H9 (cell line): ENCODE results near the gene CERS1. TPM values are rescaled to one million over a fixed set of nuclear protein-coding genes. Genes with fewer than 3 reads are reported as not detected.
A peak's percentile ranks its signal among the peaks of the same experiment; 100 is the strongest.
"Not testable (repeated sequence)": the region's sequence is repeated elsewhere in the genome, so short reads cannot be mapped to it uniquely, and the experiment has no call there.

Experiments used
- DNase-seq: peaks from one replicate; pipeline ENCODE4 v3.0.0-alpha.2; 2017
- H2AFZ ChIP-seq: one replicate; pipeline ENCODE4 v1.6.1; 2013; ENCODE audit warnings: mild to moderate bottlenecking, low read length, control low read depth, moderate library complexity
- H2AK5ac ChIP-seq: 2 replicates; pipeline ENCODE4 v1.6.1; 2013; ENCODE audit warnings: low read length, control low read depth, mixed read lengths; ENCODE audit not compliant: insufficient read length
- H2BK120ac ChIP-seq: one replicate; pipeline ENCODE4 v1.6.1; 2013; ENCODE audit warnings: low read depth, mild to moderate bottlenecking, low read length, control low read depth, inconsistent platforms; ENCODE audit not compliant: poor library complexity, severe bottlenecking
- H2BK12ac ChIP-seq: 2 replicates; pipeline ENCODE4 v1.6.1; 2013; ENCODE audit warnings: low read length, control low read depth, mixed read lengths, low read depth; ENCODE audit not compliant: insufficient read length
- H2BK15ac ChIP-seq: 2 replicates; pipeline ENCODE4 v1.6.1; 2013; ENCODE audit warnings: low read depth, low read length, control low read depth
- H2BK20ac ChIP-seq: one replicate; pipeline ENCODE4 v1.6.1; 2013; ENCODE audit warnings: low read depth, mild to moderate bottlenecking, low read length, control low read depth, inconsistent platforms; ENCODE audit not compliant: poor library complexity, severe bottlenecking
- H2BK5ac ChIP-seq: 2 replicates; pipeline ENCODE4 v1.6.1; 2013; ENCODE audit warnings: low read length, control low read depth, mixed read lengths; ENCODE audit not compliant: insufficient read length
- H3K14ac ChIP-seq: 2 replicates; pipeline ENCODE4 v1.6.1; 2013; ENCODE audit warnings: low read length, control low read depth; ENCODE audit not compliant: insufficient read depth
- H3K18ac ChIP-seq: 2 replicates; pipeline ENCODE4 v1.6.1; 2013; ENCODE audit warnings: low read depth, mild to moderate bottlenecking, mixed read lengths, low read length, control low read depth; ENCODE audit not compliant: insufficient read length
- H3K23ac ChIP-seq: 2 replicates; pipeline ENCODE4 v1.6.1; 2013; ENCODE audit warnings: low read length, control low read depth, mixed read lengths, low read depth; ENCODE audit not compliant: insufficient read length
- H3K23me2 ChIP-seq: 2 replicates; pipeline ENCODE4 v1.6.1; 2013; ENCODE audit warnings: low read depth, mild to moderate bottlenecking, mixed read lengths, low read length, control low read depth; ENCODE audit not compliant: insufficient read length, poor library complexity, severe bottlenecking
- H3K27ac ChIP-seq: 2 replicates; pipeline ENCODE4 v1.5.1; 2013; ENCODE audit warnings: low read length, control low read depth, mixed read lengths, low read depth; ENCODE audit not compliant: insufficient read length
- H3K27me3 ChIP-seq: 2 replicates; pipeline ENCODE4 v1.6.1; 2013; ENCODE audit warnings: low read length, control low read depth, inconsistent platforms; ENCODE audit not compliant: insufficient read depth
- H3K4ac ChIP-seq: 2 replicates; pipeline ENCODE4 v1.6.1; 2013; ENCODE audit warnings: low read depth, mild to moderate bottlenecking, control low read depth, inconsistent platforms, low read length, moderate library complexity
- H3K4me1 ChIP-seq: 2 replicates; pipeline ENCODE4 v1.6.1; 2013; ENCODE audit warnings: low read length, control low read depth, inconsistent platforms; ENCODE audit not compliant: insufficient read depth
- H3K4me2 ChIP-seq: 2 replicates; pipeline ENCODE4 v1.6.1; 2013; ENCODE audit warnings: low read length, control low read depth, mixed read lengths; ENCODE audit not compliant: insufficient read length, insufficient read depth
- H3K56ac ChIP-seq: 2 replicates; pipeline ENCODE4 v1.6.1; 2013; ENCODE audit warnings: low read depth, mild to moderate bottlenecking, mixed read lengths, low read length, control low read depth; ENCODE audit not compliant: insufficient read length
- H3K79me1 ChIP-seq: 2 replicates; pipeline ENCODE4 v1.6.1; 2013; ENCODE audit warnings: low read depth, mild to moderate bottlenecking, moderate library complexity, low read length, control low read depth, inconsistent platforms; ENCODE audit not compliant: insufficient read depth, poor library complexity, severe bottlenecking
- H3K79me2 ChIP-seq: 2 replicates; pipeline ENCODE4 v1.6.1; 2013; ENCODE audit warnings: low read length, control low read depth, inconsistent platforms; ENCODE audit not compliant: insufficient read depth
- H3K9ac ChIP-seq: 2 replicates; pipeline ENCODE4 v1.6.1; 2013; ENCODE audit warnings: low read length, control low read depth, mixed read lengths; ENCODE audit not compliant: insufficient read length; ENCODE audit errors: extremely low read depth
- H3K9me3 ChIP-seq: one replicate; pipeline ENCODE4 v1.6.1; 2013; ENCODE audit warnings: low read depth, low read length, inconsistent platforms; ENCODE audit not compliant: control insufficient read depth
- H3T11ph ChIP-seq: one replicate; pipeline ENCODE4 v1.6.1; 2013; ENCODE audit warnings: mild to moderate bottlenecking, low read length, control low read depth, inconsistent platforms
- H4K20me1 ChIP-seq: one replicate; pipeline ENCODE4 v1.6.1; 2013; ENCODE audit not compliant: control insufficient read depth, insufficient read length, insufficient read depth
- H4K5ac ChIP-seq: 2 replicates; pipeline ENCODE4 v1.6.1; 2013; ENCODE audit warnings: low read depth, mild to moderate bottlenecking, mixed read lengths, low read length, control low read depth; ENCODE audit not compliant: insufficient read length
- H4K8ac ChIP-seq: replicated peaks from 2 replicates; pipeline ENCODE4 v1.6.1; 2013; ENCODE audit warnings: low read length, control low read depth, mixed read lengths, low read depth; ENCODE audit not compliant: insufficient read length
- H4K91ac ChIP-seq: 2 replicates; pipeline ENCODE4 v1.6.1; 2013; ENCODE audit warnings: low read depth, mild to moderate bottlenecking, moderate library complexity, mixed read lengths, low read length, control low read depth; ENCODE audit not compliant: insufficient read length
- H3K27ac Mint-ChIP-seq, 3 experiments: 2 replicates in 2 of 3; 3 replicates in 1 of 3; pipeline ENCODE4 v1.8.0; 2020 to 2021; ENCODE audit warnings: mixed read lengths in 3 of 3, mild to moderate bottlenecking in 1 of 3, moderate library complexity in 1 of 3
- H3K27me3 Mint-ChIP-seq: 2 replicates; pipeline ENCODE4 v1.8.0; 2021; ENCODE audit warnings: low read depth, mild to moderate bottlenecking, moderate library complexity, mixed read lengths
- H3K36me3 Mint-ChIP-seq, 3 experiments: 2 replicates in 2 of 3; 3 replicates in 1 of 3; pipeline ENCODE4 v1.8.0; 2020 to 2021; ENCODE audit warnings: low read depth in 3 of 3, mixed read lengths in 3 of 3; ENCODE audit not compliant: insufficient read depth in 1 of 3
- H3K4me1 Mint-ChIP-seq, 2 experiments: 2 replicates each; pipeline ENCODE4 v1.8.0; 2020; ENCODE audit warnings: mixed read lengths in 2 of 2
- H3K4me3 Mint-ChIP-seq, 2 experiments: 2 replicates in 1 of 2; 3 replicates in 1 of 2; pipeline ENCODE4 v1.8.0; 2020 to 2021; ENCODE audit warnings: mild to moderate bottlenecking in 2 of 2, mixed read lengths in 2 of 2, moderate library complexity in 1 of 2
- H3K9me3 Mint-ChIP-seq, 2 experiments: 2 replicates in 1 of 2; 3 replicates in 1 of 2; pipeline ENCODE4 v1.8.0; 2020; ENCODE audit warnings: mild to moderate bottlenecking in 2 of 2, mixed read lengths in 2 of 2, moderate library complexity in 1 of 2
- CTCF ChIP-seq: fragments of 200-600 bp; sonication (generic); conservative IDR thresholded peaks from 3 replicates; pipeline ENCODE4 v1.8.0; 2021; ENCODE audit warnings: antibody characterized with exemption, mild to moderate bottlenecking
- WGBS: extraction: QIAGEN DNeasy Blood & Tissue Kit; methylation state at CpG from one replicate; pipeline ENCODE4 v1.1.7; 2013; ENCODE audit warnings: missing lambda C conversion rate, low lambda C conversion rate, mixed read lengths; ENCODE audit not compliant: insufficient read length; ENCODE audit errors: extremely low coverage; 5-methylcytosine and 5-hydroxymethylcytosine counted together
- total RNA-seq: library from RNA; stranded (reverse); gene quantifications from 2 replicates; pipeline ENCODE4 v1.2.1, GENCODE V29; 2021

The CERS1 gene
- total RNA-seq, 1 experiment from 2014 or later, result 19.3 TPM

GRCh38 chr19:18903156-18904037 lies 7.4 kb upstream of the CERS1 start:
- no CpG with 5 or more reads among the region's 29 CpGs for WGBS
- TF ChIP-seq CTCF, result 0 out of 3 replicates have a peak, but pooled peaks have one; percentile 13
- Mint-ChIP-seq H3K4me3 (no peak overlapping the region), H3K4me1 (no peaks in the 10 kb centered on the region), H3K27me3 (no peaks in the 10 kb centered on the region), H3K9me3 (no peaks in the 10 kb centered on the region; a peak in 1 of 5 replicates), H3K27ac (peak overlapping the region in 2 of 3 experiments; percentile 70 to 72; a peak in 2 of 7 replicates), H3K36me3 (peaks cover 1 to 19% (median 15%) of the 10 kb centered on the region in 3 experiments; a peak in 6 of 7 replicates)
- Histone ChIP-seq H3K4me2 (no peak overlapping the region), H3K79me2 (no peaks in the 10 kb centered on the region), H2BK5ac (no peak overlapping the region), H3K14ac (no peak overlapping the region), H3K23me2 (no peaks in the 10 kb centered on the region), H3K4me1 (no peaks in the 10 kb centered on the region), H3K9ac (no peak overlapping the region), H2AFZ (no peak overlapping the region), H4K5ac (no peak overlapping the region), H3K9me3 (no peaks in the 10 kb centered on the region), H3T11ph (no peak overlapping the region), H3K79me1 (no peaks in the 10 kb centered on the region), H3K27me3 (no peaks in the 10 kb centered on the region), H2BK120ac (no peak overlapping the region), H3K4ac (no peak overlapping the region), H2BK15ac (no peak overlapping the region), H4K8ac (no peak overlapping the region), H3K27ac (no peak overlapping the region), H4K91ac (no peak overlapping the region), H2AK5ac (no peak overlapping the region), H3K56ac (no peak overlapping the region), H3K18ac (no peak overlapping the region), H3K23ac (no peak overlapping the region), H2BK20ac (no peak overlapping the region), H2BK12ac (no peak overlapping the region), H4K20me1 (no peaks in the 10 kb centered on the region)
- DNase-seq, result no peak

DNA sequence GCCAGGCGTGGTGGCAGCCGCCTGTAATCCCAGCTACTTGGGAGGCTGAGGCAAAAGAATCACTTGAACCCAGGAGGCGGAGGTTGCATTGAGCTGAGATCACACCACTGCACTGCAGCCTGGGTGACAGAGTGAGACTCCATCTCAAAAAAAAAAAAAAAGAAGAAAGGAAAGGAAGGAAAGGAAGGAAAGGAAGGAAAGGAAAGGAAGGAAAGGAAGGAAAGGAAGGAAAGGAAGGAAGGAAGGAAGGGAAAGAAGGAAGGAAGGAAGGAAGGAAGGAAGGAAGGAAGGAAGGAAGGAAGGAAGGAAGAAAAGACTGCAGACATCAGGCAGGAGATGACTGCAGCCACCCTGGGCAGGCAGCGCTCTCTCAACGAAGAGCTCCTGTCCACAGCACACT lies 6.6 kb upstream of the CERS1 start:
- WGBS, result no CpG with 5 or more reads among the region's 5 CpGs
- H2BK20ac ChIP-seq, H3K23me2 ChIP-seq, H2BK15ac ChIP-seq, H4K8ac ChIP-seq, H3K14ac ChIP-seq, H3K27me3 ChIP-seq, H3K4me2 ChIP-seq, H3K4me3 Mint-ChIP-seq, H3T11ph ChIP-seq, H3K23ac ChIP-seq, H3K9me3 ChIP-seq, H3K4me1 Mint-ChIP-seq, H3K9ac ChIP-seq, H3K9me3 Mint-ChIP-seq, H2BK5ac ChIP-seq, H2AFZ ChIP-seq, H3K27ac ChIP-seq, H3K4ac ChIP-seq, H3K4me1 ChIP-seq, H2BK12ac ChIP-seq, H4K91ac ChIP-seq, DNase-seq, H4K20me1 ChIP-seq, H4K5ac ChIP-seq, H3K27me3 Mint-ChIP-seq, H2BK120ac ChIP-seq, H3K79me1 ChIP-seq, H3K18ac ChIP-seq, H3K56ac ChIP-seq, H2AK5ac ChIP-seq, H3K79me2 ChIP-seq: not testable (repeated sequence)
- H3K27ac Mint-ChIP-seq, result peak overlapping the region in 1 of 3 experiments; percentile 86; a peak in 2 of 7 replicates
- H3K36me3 Mint-ChIP-seq, result peaks cover 1 to 19% (median 15%) of the 10 kb centered on the region in 3 experiments; a peak in 6 of 7 replicates
